Stomach (tissue), 4 donors: Measurements from ENCODE around the gene LHFPL6.

Source experiments
- POLR2A ChIP-seq, 4 donors: fragments of 450-650 bp; IDR thresholded peaks; one replicate each; pipeline ENCODE4 v1.6.1; 2016; ENCODE audit warnings: antibody characterized with exemption in 4 of 4, control low read depth in 2 of 4, mild to moderate bottlenecking in 1 of 4, moderate library complexity in 1 of 4
- POLR2AphosphoS5 ChIP-seq, 3 donors: sonication (generic); formaldehyde crosslinking; IDR thresholded peaks; one replicate each; pipeline ENCODE4 v1.6.1; 2016; ENCODE audit warnings: antibody characterized with exemption in 3 of 3
- TF ChIP-seq, protein P1 (sequence below), 7 experiments: fragments of 450-650 bp in 4 of 7; fragments of 200-600 bp in 3 of 7; sonication (generic) in 3 of 7; IDR thresholded peaks; one replicate each; pipeline ENCODE4 v1.5.1; 2016 to 2019; ENCODE audit warnings: antibody characterized with exemption in 7 of 7, control low read depth in 2 of 7, mild to moderate bottlenecking in 1 of 7

DNA sequence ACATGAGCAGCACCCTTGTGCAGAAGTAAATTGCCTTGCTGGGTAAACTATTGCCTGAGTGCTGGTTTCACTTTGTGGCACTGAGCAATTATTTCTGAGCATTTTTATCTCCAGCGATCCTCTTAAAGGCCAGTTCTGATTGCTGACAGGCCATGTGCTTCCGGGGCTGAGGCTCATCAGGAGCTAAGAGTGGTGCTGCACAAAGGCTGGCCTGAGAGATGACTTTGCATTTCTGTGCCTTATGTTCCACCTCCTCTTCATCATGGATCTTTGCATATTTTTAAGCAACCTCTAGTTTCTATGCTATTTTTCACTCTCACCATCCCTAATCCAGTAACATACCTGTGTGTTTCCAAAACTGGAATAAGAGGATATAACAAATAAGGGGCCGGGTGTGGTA, 34.9 kb upstream of the LHFPL6 start:
- TF ChIP-seq, protein P1, sequence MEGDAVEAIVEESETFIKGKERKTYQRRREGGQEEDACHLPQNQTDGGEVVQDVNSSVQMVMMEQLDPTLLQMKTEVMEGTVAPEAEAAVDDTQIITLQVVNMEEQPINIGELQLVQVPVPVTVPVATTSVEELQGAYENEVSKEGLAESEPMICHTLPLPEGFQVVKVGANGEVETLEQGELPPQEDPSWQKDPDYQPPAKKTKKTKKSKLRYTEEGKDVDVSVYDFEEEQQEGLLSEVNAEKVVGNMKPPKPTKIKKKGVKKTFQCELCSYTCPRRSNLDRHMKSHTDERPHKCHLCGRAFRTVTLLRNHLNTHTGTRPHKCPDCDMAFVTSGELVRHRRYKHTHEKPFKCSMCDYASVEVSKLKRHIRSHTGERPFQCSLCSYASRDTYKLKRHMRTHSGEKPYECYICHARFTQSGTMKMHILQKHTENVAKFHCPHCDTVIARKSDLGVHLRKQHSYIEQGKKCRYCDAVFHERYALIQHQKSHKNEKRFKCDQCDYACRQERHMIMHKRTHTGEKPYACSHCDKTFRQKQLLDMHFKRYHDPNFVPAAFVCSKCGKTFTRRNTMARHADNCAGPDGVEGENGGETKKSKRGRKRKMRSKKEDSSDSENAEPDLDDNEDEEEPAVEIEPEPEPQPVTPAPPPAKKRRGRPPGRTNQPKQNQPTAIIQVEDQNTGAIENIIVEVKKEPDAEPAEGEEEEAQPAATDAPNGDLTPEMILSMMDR (IDR thresholded peaks at IDR 0.05) = no peak
- no peak for TF ChIP-seq POLR2A (IDR thresholded peaks at IDR 0.05)
- TF ChIP-seq POLR2AphosphoS5 (IDR thresholded peaks at IDR 0.05) = no peak
